Calu3 (cell line): ENCODE measurements around the gene TMEM37. TPM values are rescaled to one million over a fixed set of nuclear protein-coding genes. Genes with fewer than 3 reads are reported as not detected.

ENCODE experiments used
- BruUV-seq: library from RNA; stranded (reverse); fragments of 400-500 nt; replicated peaks from 2 replicates; lab custom pipeline; 2021; lab: Mats Ljungman, UMichigan
- CTCF ChIA-PET: fragments of 300-600 bp; sonication (Branson Sonifier 250); formaldehyde crosslinking; loops from one replicate; lab custom pipeline; 2022; ENCODE audit warnings: antibody characterized with exemption; lab: Charles Lee
- DNase-seq: peaks from one replicate; pipeline ENCODE4 v3.0.0; 2022
- H3K27ac Mint-ChIP-seq: one replicate; pipeline ENCODE4 v1.8.0; 2022; ENCODE audit warnings: mixed read lengths; ENCODE audit not compliant: unreplicated experiment
- H3K27me3 Mint-ChIP-seq: one replicate; pipeline ENCODE4 v1.8.0; 2022; ENCODE audit warnings: mixed read lengths; ENCODE audit not compliant: unreplicated experiment
- H3K36me3 Mint-ChIP-seq: one replicate; pipeline ENCODE4 v1.8.0; 2022; ENCODE audit warnings: mild to moderate bottlenecking, moderate library complexity, mixed read lengths; ENCODE audit not compliant: insufficient read depth, unreplicated experiment
- H3K4me1 Mint-ChIP-seq: one replicate; pipeline ENCODE4 v1.8.0; 2022; ENCODE audit warnings: mild to moderate bottlenecking, low read depth, mixed read lengths; ENCODE audit not compliant: unreplicated experiment
- H3K4me3 Mint-ChIP-seq: one replicate; pipeline ENCODE4 v1.8.0; 2022; ENCODE audit warnings: mild to moderate bottlenecking, low read depth, moderate library complexity, mixed read lengths; ENCODE audit not compliant: unreplicated experiment
- H3K9me3 Mint-ChIP-seq: one replicate; pipeline ENCODE4 v1.8.0; 2022; ENCODE audit warnings: low read depth, mixed read lengths; ENCODE audit not compliant: unreplicated experiment
- CTCF ChIP-seq: fragments of 200-600 bp; IDR thresholded peaks from one replicate; pipeline ENCODE4 v1.8.0; 2022; ENCODE audit warnings: antibody characterized with exemption; ENCODE audit not compliant: unreplicated experiment
- intact Hi-C: fragments of 100-400 bp; cut with micrococcal nuclease; formaldehyde crosslinking; loops from one replicate; pipeline ENCODE4 v1.10.0; 2022; ENCODE audit not compliant: unreplicated experiment
- total RNA-seq: library from RNA; stranded (reverse); gene quantifications from 2 replicates; pipeline ENCODE4 v1.2.3, GENCODE V29; 2022

TMEM37 gene
- total RNA-seq, 1 experiment from 2014 or later: 0.76 TPM

GRCh38 chr2:119478978-119479295 lies 47.3 kb downstream of the TMEM37 start:
- no peaks in the 10 kb centered on the region for H3K36me3 Mint-ChIP-seq
- no TSS peak for BruUV-seq
- CTCF ChIA-PET: no interaction called here
- intact Hi-C loops: loop anchor here (10.0 kb wide), 1 partner anchor 474 kb away; no protein-coding TSS in a partner anchor
- no peaks in the 10 kb centered on the region for H3K27me3 Mint-ChIP-seq
- H3K9me3 Mint-ChIP-seq: no peaks in the 10 kb centered on the region
- no peak overlapping the region for H3K4me3 Mint-ChIP-seq
- H3K27ac Mint-ChIP-seq: no peak overlapping the region
- H3K4me1 Mint-ChIP-seq: peaks cover 12% of the 10 kb centered on the region
- no peak for TF ChIP-seq CTCF
- DNase-seq: no peak

GRCh38 chr2:119480184-119480583 lies 48.5 kb downstream of the TMEM37 start:
- H3K4me1 Mint-ChIP-seq: peaks cover 24% of the 10 kb centered on the region
- CTCF ChIA-PET: no interaction called here
- intact Hi-C loops: no loop called here
- H3K36me3 Mint-ChIP-seq: no peaks in the 10 kb centered on the region
- no peaks in the 10 kb centered on the region for H3K27me3 Mint-ChIP-seq
- no peak for DNase-seq
- no peak for TF ChIP-seq CTCF
- H3K4me3 Mint-ChIP-seq: no peak overlapping the region
- no TSS peak for BruUV-seq
- no peaks in the 10 kb centered on the region for H3K9me3 Mint-ChIP-seq
- H3K27ac Mint-ChIP-seq: no peak overlapping the region

- no TSS peak for BruUV-seq
- no peak overlapping the region for H3K4me3 Mint-ChIP-seq
- no peak for TF ChIP-seq CTCF
- CTCF ChIA-PET: no interaction called here
- no peaks in the 10 kb centered on the region for H3K36me3 Mint-ChIP-seq
- H3K27ac Mint-ChIP-seq: no peak overlapping the region
- H3K27me3 Mint-ChIP-seq: no peaks in the 10 kb centered on the region
- no peak for DNase-seq
- peaks cover 30% of the 10 kb centered on the region for H3K4me1 Mint-ChIP-seq
- no peaks in the 10 kb centered on the region for H3K9me3 Mint-ChIP-seq
- intact Hi-C loops: no loop called here
Measured at GRCh38 chr2:119480718-119481142, 49.1 kb downstream of the TMEM37 start.

GRCh38 chr2:119481501-119482455 lies 50.1 kb downstream of the TMEM37 start:
- BruUV-seq: no TSS peak
- TF ChIP-seq CTCF: no peak
- no peaks in the 10 kb centered on the region for H3K27me3 Mint-ChIP-seq
- H3K4me1 Mint-ChIP-seq: peaks cover 32% of the 10 kb centered on the region
- intact Hi-C loops: no loop called here
- no peak overlapping the region for H3K4me3 Mint-ChIP-seq
- peaks cover 4% of the 10 kb centered on the region for H3K36me3 Mint-ChIP-seq
- no peaks in the 10 kb centered on the region for H3K9me3 Mint-ChIP-seq
- H3K27ac Mint-ChIP-seq: no peak overlapping the region
- no peak for DNase-seq
- CTCF ChIA-PET: no interaction called here
